Measurements from ENCODE around the gene SLC22A16.
A peak's percentile ranks its signal among the peaks of the same experiment; 100 is the strongest.
"Not testable (repeated sequence)": the region's sequence is repeated elsewhere in the genome, so short reads cannot be mapped to it uniquely, and the experiment has no call there.

The SLC22A16 gene

DNA sequence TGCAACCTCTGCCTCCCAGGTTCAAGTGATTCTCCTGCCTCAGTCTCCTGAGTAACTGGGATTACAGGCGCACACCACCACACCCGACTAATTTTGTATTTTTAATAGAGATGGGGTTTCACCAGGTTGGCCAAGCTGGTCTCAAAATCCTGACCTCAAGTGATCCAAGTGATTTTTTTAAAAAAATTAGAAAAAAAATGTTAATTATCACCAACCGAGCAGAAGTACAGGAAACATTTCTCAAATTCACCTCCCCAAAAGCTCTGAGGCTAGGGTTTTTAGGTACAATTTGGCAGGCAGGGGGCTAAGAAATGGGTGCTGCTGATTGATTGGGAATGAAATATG, 14.9 kb upstream of the SLC22A16 start:
- Histone ChIP-seq H3K36me3 (ENCODE audit: control insufficient read depth in 5 of 5, insufficient read depth in 5 of 5, low read length in 5 of 5) (no peaks in the 10 kb centered on the region), H3K27ac (ENCODE audit: low read depth, low read length) (no peak overlapping the region), H3K4me1 (ENCODE audit: control insufficient read depth in 5 of 5, insufficient read depth in 5 of 5, low read length in 5 of 5) (peaks cover 0 to 22% (median 8%) of the 10 kb centered on the region in 5 donors), H3K9me3 (ENCODE audit: control insufficient read depth in 5 of 5, low read length in 5 of 5) (no peaks in the 10 kb centered on the region), H3K4me3 (ENCODE audit: low read depth in 1 of 5, low read length in 5 of 5) (no peak overlapping the region), H3K9ac (ENCODE audit: low read length in 5 of 5) (no peak overlapping the region), H3K27me3 (ENCODE audit: control insufficient read depth in 5 of 5, insufficient read depth in 4 of 5, low read length in 5 of 5) (no peaks in the 10 kb centered on the region)

- Histone ChIP-seq H3K4me1 (ENCODE audit: control insufficient read depth in 5 of 5, insufficient read depth in 5 of 5, low read length in 5 of 5) (peaks cover 0 to 22% (median 12%) of the 10 kb centered on the region in 5 donors), H3K27me3 (ENCODE audit: control insufficient read depth in 5 of 5, insufficient read depth in 4 of 5, low read length in 5 of 5) (no peaks in the 10 kb centered on the region), H3K9ac (ENCODE audit: low read length in 5 of 5) (no peak overlapping the region), H3K4me3 (ENCODE audit: low read depth in 1 of 5, low read length in 5 of 5) (no peak overlapping the region), H3K9me3 (ENCODE audit: control insufficient read depth in 5 of 5, low read length in 5 of 5) (no peaks in the 10 kb centered on the region), H3K36me3 (ENCODE audit: control insufficient read depth in 5 of 5, insufficient read depth in 5 of 5, low read length in 5 of 5) (no peaks in the 10 kb centered on the region), H3K27ac (ENCODE audit: low read depth, low read length) (no peak overlapping the region)
Observed at GRCh38 chr6:110490110-110490509, 13.7 kb upstream of the SLC22A16 start.

GRCh38 chr6:110488606-110489190, 12.3 kb upstream of the SLC22A16 start:
- peaks cover 0 to 22% (median 12%) of the 10 kb centered on the region in 5 donors for H3K4me1 ChIP-seq (ENCODE audit: control insufficient read depth in 5 of 5, insufficient read depth in 5 of 5, low read length in 5 of 5)
- H3K36me3 ChIP-seq (ENCODE audit: control insufficient read depth in 5 of 5, insufficient read depth in 5 of 5, low read length in 5 of 5): no peaks in the 10 kb centered on the region
- H3K4me3 ChIP-seq (ENCODE audit: low read depth in 1 of 5, low read length in 5 of 5): no peak overlapping the region
- H3K27me3 ChIP-seq (ENCODE audit: control insufficient read depth in 5 of 5, insufficient read depth in 4 of 5, low read length in 5 of 5): no peaks in the 10 kb centered on the region
- no peak overlapping the region for H3K9ac ChIP-seq (ENCODE audit: low read length in 5 of 5)
- no peaks in the 10 kb centered on the region for H3K9me3 ChIP-seq (ENCODE audit: control insufficient read depth in 5 of 5, low read length in 5 of 5)
- H3K27ac ChIP-seq (ENCODE audit: low read depth, low read length): no peak overlapping the region

DNA sequence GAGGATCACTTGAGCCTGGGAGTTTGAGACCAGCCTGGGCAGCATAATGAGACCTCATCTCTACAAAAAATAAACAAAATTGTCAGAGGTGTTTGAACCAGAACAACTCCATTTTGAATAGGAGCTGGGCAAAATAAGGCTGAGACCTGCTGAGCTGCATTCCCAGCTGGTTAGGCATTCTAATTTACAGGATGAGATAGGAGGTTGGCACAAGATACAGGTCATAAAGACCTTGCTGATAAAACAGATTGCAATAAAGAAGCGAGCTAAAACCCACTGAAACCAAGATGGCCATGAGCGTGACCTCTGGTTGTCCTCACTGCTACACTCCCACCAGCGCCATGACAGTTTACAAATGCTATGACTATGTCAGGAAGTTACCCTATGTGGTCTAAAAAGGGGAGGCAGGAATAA, 11.6 kb upstream of the SLC22A16 start:
- H3K4me1 ChIP-seq (ENCODE audit: control insufficient read depth in 5 of 5, insufficient read depth in 5 of 5, low read length in 5 of 5): peaks cover 0 to 22% (median 12%) of the 10 kb centered on the region in 5 donors
- H3K9me3 ChIP-seq (ENCODE audit: control insufficient read depth in 5 of 5, low read length in 5 of 5); H3K9ac ChIP-seq (ENCODE audit: low read length in 5 of 5); H3K27me3 ChIP-seq (ENCODE audit: control insufficient read depth in 5 of 5, insufficient read depth in 4 of 5, low read length in 5 of 5); H3K27ac ChIP-seq (ENCODE audit: low read depth, low read length); H3K36me3 ChIP-seq (ENCODE audit: control insufficient read depth in 5 of 5, insufficient read depth in 5 of 5, low read length in 5 of 5); H3K4me3 ChIP-seq (ENCODE audit: low read depth in 1 of 5, low read length in 5 of 5): not testable (repeated sequence)

- Histone ChIP-seq H3K27me3 (ENCODE audit: control insufficient read depth in 5 of 5, insufficient read depth in 4 of 5, low read length in 5 of 5) (no peaks in the 10 kb centered on the region), H3K9me3 (ENCODE audit: control insufficient read depth in 5 of 5, low read length in 5 of 5) (no peaks in the 10 kb centered on the region), H3K4me3 (ENCODE audit: low read depth in 1 of 5, low read length in 5 of 5) (no peak overlapping the region), H3K27ac (ENCODE audit: low read depth, low read length) (no peak overlapping the region), H3K4me1 (ENCODE audit: control insufficient read depth in 5 of 5, insufficient read depth in 5 of 5, low read length in 5 of 5) (peaks cover 0 to 19% (median 12%) of the 10 kb centered on the region in 5 donors), H3K36me3 (ENCODE audit: control insufficient read depth in 5 of 5, insufficient read depth in 5 of 5, low read length in 5 of 5) (no peaks in the 10 kb centered on the region), H3K9ac (ENCODE audit: low read length in 5 of 5) (no peak overlapping the region)
Observed at GRCh38 chr6:110486756-110487155, 10.3 kb upstream of the SLC22A16 start.

DNA sequence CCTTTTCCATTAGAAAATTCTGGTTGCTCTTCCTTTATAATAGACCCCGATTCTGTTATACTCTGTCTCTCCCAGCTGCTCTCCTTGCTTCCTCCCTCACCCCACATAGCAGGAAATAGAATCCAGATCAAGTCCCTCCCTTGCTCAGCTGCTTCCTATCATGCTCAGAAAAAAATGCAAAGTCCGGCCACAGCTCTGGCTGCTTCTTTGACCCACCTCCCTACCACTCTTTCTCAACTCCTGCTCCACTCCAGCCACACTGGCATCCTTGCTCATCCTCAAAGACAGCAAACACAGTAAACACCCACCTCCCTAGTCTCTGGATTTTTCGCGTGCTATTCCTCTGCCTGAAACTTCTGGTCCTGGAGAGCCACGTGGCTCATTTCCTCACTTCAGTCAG, 9.1 kb upstream of the SLC22A16 start:
- no peak overlapping the region for H3K4me3 ChIP-seq (ENCODE audit: low read depth in 1 of 5, low read length in 5 of 5)

GRCh38 chr6:110484321-110484720, 7.9 kb upstream of the SLC22A16 start:
- no peak overlapping the region for H3K9ac ChIP-seq (ENCODE audit: low read length in 5 of 5)
- no peaks in the 10 kb centered on the region for H3K27me3 ChIP-seq (ENCODE audit: control insufficient read depth in 5 of 5, insufficient read depth in 4 of 5, low read length in 5 of 5)
- H3K36me3 ChIP-seq (ENCODE audit: control insufficient read depth in 5 of 5, insufficient read depth in 5 of 5, low read length in 5 of 5): no peaks in the 10 kb centered on the region
- H3K4me3 ChIP-seq (ENCODE audit: low read depth in 1 of 5, low read length in 5 of 5): no peak overlapping the region
- peaks cover 0 to 6% (median 0%) of the 10 kb centered on the region in 5 donors for H3K9me3 ChIP-seq (ENCODE audit: control insufficient read depth in 5 of 5, low read length in 5 of 5)
- no peak overlapping the region for H3K27ac ChIP-seq (ENCODE audit: low read depth, low read length)
- H3K4me1 ChIP-seq (ENCODE audit: control insufficient read depth in 5 of 5, insufficient read depth in 5 of 5, low read length in 5 of 5): peaks cover 0 to 4% (median under 1%) of the 10 kb centered on the region in 5 donors

More for the DNA sequence above, 9.1 kb upstream of the SLC22A16 start:
- Histone ChIP-seq H3K27ac (ENCODE audit: low read depth, low read length) (no peak overlapping the region), H3K27me3 (ENCODE audit: control insufficient read depth in 5 of 5, insufficient read depth in 4 of 5, low read length in 5 of 5) (no peaks in the 10 kb centered on the region), H3K4me1 (ENCODE audit: control insufficient read depth in 5 of 5, insufficient read depth in 5 of 5, low read length in 5 of 5) (peaks cover 0 to 16% (median 11%) of the 10 kb centered on the region in 5 donors), H3K9me3 (ENCODE audit: control insufficient read depth in 5 of 5, low read length in 5 of 5) (peaks cover 0 to 6% (median 0%) of the 10 kb centered on the region in 5 donors), H3K9ac (ENCODE audit: low read length in 5 of 5) (no peak overlapping the region), H3K36me3 (ENCODE audit: control insufficient read depth in 5 of 5, insufficient read depth in 5 of 5, low read length in 5 of 5) (no peaks in the 10 kb centered on the region)

GRCh38 chr6:110482774-110483400, 6.5 kb upstream of the SLC22A16 start:
- H3K9ac ChIP-seq (ENCODE audit: low read length in 5 of 5): no peak overlapping the region

DNA sequence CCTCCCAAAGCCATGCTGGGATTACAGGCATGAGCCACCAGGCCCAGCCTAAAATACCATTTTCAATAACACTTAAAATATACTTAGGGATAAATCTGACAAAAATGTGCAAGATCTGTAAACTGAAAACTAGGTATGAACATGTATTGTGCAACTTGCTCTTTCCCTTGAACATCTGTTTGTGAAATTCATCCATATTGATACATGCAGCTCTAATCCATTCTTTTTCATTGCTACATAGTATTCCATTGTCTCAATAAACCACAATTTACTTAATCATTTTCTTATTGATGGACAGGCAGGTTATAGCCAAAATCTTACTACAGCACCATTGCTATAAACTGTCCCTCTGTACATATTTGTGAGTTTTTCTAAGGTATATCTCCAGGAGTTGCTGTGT, 4.7 kb upstream of the SLC22A16 start:
- no peak overlapping the region for H3K9ac ChIP-seq (ENCODE audit: low read length in 5 of 5)
- H3K4me3 ChIP-seq (ENCODE audit: low read depth in 1 of 5, low read length in 5 of 5): no peak overlapping the region
- peaks cover 0 to 2% (median 0%) of the 10 kb centered on the region in 5 donors for H3K27me3 ChIP-seq (ENCODE audit: control insufficient read depth in 5 of 5, insufficient read depth in 4 of 5, low read length in 5 of 5)
- H3K9me3 ChIP-seq (ENCODE audit: control insufficient read depth in 5 of 5, low read length in 5 of 5): peaks cover 0 to 6% (median 0%) of the 10 kb centered on the region in 5 donors
- H3K27ac ChIP-seq (ENCODE audit: low read depth, low read length): no peak overlapping the region
- peaks cover 0 to 8% (median 3%) of the 10 kb centered on the region in 5 donors for H3K4me1 ChIP-seq (ENCODE audit: control insufficient read depth in 5 of 5, insufficient read depth in 5 of 5, low read length in 5 of 5)
- H3K36me3 ChIP-seq (ENCODE audit: control insufficient read depth in 5 of 5, insufficient read depth in 5 of 5, low read length in 5 of 5): no peaks in the 10 kb centered on the region

More at GRCh38 chr6:110482774-110483400, 6.5 kb upstream of the SLC22A16 start:
- Histone ChIP-seq H3K4me3 (ENCODE audit: low read depth in 1 of 5, low read length in 5 of 5) (no peak overlapping the region), H3K4me1 (ENCODE audit: control insufficient read depth in 5 of 5, insufficient read depth in 5 of 5, low read length in 5 of 5) (peaks cover 0 to 4% (median 0%) of the 10 kb centered on the region in 5 donors), H3K27ac (ENCODE audit: low read depth, low read length) (no peak overlapping the region), H3K9me3 (ENCODE audit: control insufficient read depth in 5 of 5, low read length in 5 of 5) (peaks cover 0 to 6% (median 0%) of the 10 kb centered on the region in 5 donors), H3K27me3 (ENCODE audit: control insufficient read depth in 5 of 5, insufficient read depth in 4 of 5, low read length in 5 of 5) (no peaks in the 10 kb centered on the region), H3K36me3 (ENCODE audit: control insufficient read depth in 5 of 5, insufficient read depth in 5 of 5, low read length in 5 of 5) (no peaks in the 10 kb centered on the region)

- no peaks in the 10 kb centered on the region for H3K36me3 ChIP-seq (ENCODE audit: control insufficient read depth in 5 of 5, insufficient read depth in 5 of 5, low read length in 5 of 5)
- H3K9ac ChIP-seq (ENCODE audit: low read length in 5 of 5): no peak overlapping the region
- H3K27me3 ChIP-seq (ENCODE audit: control insufficient read depth in 5 of 5, insufficient read depth in 4 of 5, low read length in 5 of 5): peaks cover 0 to 16% (median 7%) of the 10 kb centered on the region in 5 donors
- no peak overlapping the region for H3K27ac ChIP-seq (ENCODE audit: low read depth, low read length)
- peaks cover 0 to 15% (median 8%) of the 10 kb centered on the region in 5 donors for H3K4me1 ChIP-seq (ENCODE audit: control insufficient read depth in 5 of 5, insufficient read depth in 5 of 5, low read length in 5 of 5)
- H3K4me3 ChIP-seq (ENCODE audit: low read depth in 1 of 5, low read length in 5 of 5): peak overlapping the region in 4 of 5 donors; percentile 15 to 50 (median 31)
- H3K9me3 ChIP-seq (ENCODE audit: control insufficient read depth in 5 of 5, low read length in 5 of 5): no peaks in the 10 kb centered on the region
Observed at GRCh38 chr6:110475066-110475653, 1.3 kb downstream of the SLC22A16 start.
